GM12864 (cell line): Measurements from ENCODE around the gene CAPN2.

Experiments
- DNase-seq: peaks from one replicate; pipeline ENCODE4 v3.0.0-alpha.2; 2011; ENCODE audit warnings: low read depth
- H3K4me3 ChIP-seq: 2 replicates; pipeline ENCODE4 v1.5.1; 2011; ENCODE audit warnings: mild to moderate bottlenecking, low read depth, low read length, control low read depth
- CTCF ChIP-seq: IDR thresholded peaks from 2 replicates; pipeline ENCODE4 v1.5.1; 2011; ENCODE audit warnings: low read depth, mild to moderate bottlenecking, moderate library complexity, low read length, control low read depth, inconsistent platforms; ENCODE audit errors: missing control alignments

Gene CAPN2

GRCh38 chr1:223712850-223713474 is 623 bp downstream of the CAPN2 start:
- no peak for TF ChIP-seq CTCF
- peak overlapping the region; percentile 82 for H3K4me3 ChIP-seq
- no peak for DNase-seq

GRCh38 chr1:223713546-223714420 is 1.4 kb downstream of the CAPN2 start:
- DNase-seq = no peak
- TF ChIP-seq CTCF = no peak

GRCh38 chr1:223714421-223714724 is 2.0 kb downstream of the CAPN2 start:
- DNase-seq = no peak
- no peak for TF ChIP-seq CTCF
- no peak overlapping the region; the same call in 1 of the 2 replicates for H3K4me3 ChIP-seq

More at GRCh38 chr1:223713546-223714420, 1.4 kb downstream of the CAPN2 start:
- peak overlapping the region; percentile 82 for H3K4me3 ChIP-seq

DNA sequence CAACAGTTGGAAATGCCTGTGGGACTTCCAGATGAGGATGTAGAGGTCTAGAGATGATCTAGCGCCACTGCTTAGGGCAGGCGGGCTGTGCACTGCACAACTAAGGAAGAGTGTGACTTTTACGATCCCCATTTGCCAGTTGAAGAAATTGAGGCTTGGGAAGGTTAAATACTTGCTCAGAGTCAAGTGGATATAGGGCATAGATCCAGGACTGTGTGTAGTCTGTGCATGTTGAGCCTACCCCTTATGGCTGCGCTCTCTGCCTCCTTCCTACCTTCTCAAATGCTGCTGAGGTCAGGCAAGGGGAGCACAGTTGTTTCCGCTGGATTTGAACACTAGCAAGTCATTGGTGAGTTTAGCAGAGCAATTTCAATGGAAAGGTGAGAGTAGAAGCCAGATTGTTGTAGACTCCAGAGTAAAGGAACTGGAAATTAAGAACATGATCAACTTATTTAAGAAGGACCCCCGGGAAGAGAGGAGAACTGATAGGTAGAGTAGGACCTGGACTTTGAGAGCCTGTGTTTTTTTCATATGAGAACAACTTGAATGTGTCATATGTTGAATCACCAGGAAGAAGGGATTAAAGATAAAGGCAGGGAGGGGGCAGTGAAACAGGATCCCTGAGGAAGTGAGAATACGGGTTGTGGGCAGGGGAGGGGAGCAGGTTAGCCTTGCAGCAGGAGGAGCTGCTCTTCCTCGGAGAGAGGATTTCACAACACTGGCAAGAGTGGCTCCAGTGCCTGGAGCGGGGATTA is 2.7 kb downstream of the CAPN2 start:
- peak overlapping the region; percentile 24 for H3K4me3 ChIP-seq
- peak; percentile 29 for TF ChIP-seq CTCF
- no peak for DNase-seq

GRCh38 chr1:223715604-223716172 is 3.3 kb downstream of the CAPN2 start:
- TF ChIP-seq CTCF = no peak
- no peak for DNase-seq
- H3K4me3 ChIP-seq = peak overlapping the region; percentile 24

GRCh38 chr1:223716302-223716862 is 4.0 kb downstream of the CAPN2 start:
- TF ChIP-seq CTCF = no peak
- DNase-seq = peak; percentile 74

More at GRCh38 chr1:223716302-223716862, 4.0 kb downstream of the CAPN2 start:
- peak overlapping the region; percentile 1 for H3K4me3 ChIP-seq
